OCI-LY3 (cell line): ENCODE measurements around the gene ZCCHC24.

Experiments used
- CTCF ChIP-seq: fragments of 200-600, 300-600 bp; sonication (generic); IDR thresholded peaks from 2 replicates; pipeline ENCODE4 v1.5.1; 2014; ENCODE audit warnings: antibody characterized with exemption, low read length, low read depth
- EZH2phosphoT487 ChIP-seq: fragments of 200-600 bp; shearing (Covaris generic); IDR thresholded peaks from 2 replicates; pipeline ENCODE4 v1.6.1; 2018; ENCODE audit warnings: antibody characterized with exemption, mixed run types, low read depth

GRCh38 chr10:79354141-79354540, 91.3 kb downstream of the ZCCHC24 start:
- no peak for TF ChIP-seq CTCF
- TF ChIP-seq EZH2phosphoT487 = no peak
